GM21825 (cell line): ENCODE measurements around the gene LNPK.
"Not testable (repeated sequence)": the region's sequence is repeated elsewhere in the genome, so short reads cannot be mapped to it uniquely, and the experiment has no call there.

Experiments used
- ATAC-seq: cut with Tn5 transposase; IDR thresholded peaks from one replicate; pipeline ENCODE4 v1.9.1; 2021; ENCODE audit warnings: mild to moderate bottlenecking, moderate library complexity; ENCODE audit not compliant: unreplicated experiment

The LNPK gene

GRCh38 chr2:175913267-175913666 is 88.8 kb downstream of the LNPK start:
- ATAC-seq = not testable (repeated sequence)

DNA sequence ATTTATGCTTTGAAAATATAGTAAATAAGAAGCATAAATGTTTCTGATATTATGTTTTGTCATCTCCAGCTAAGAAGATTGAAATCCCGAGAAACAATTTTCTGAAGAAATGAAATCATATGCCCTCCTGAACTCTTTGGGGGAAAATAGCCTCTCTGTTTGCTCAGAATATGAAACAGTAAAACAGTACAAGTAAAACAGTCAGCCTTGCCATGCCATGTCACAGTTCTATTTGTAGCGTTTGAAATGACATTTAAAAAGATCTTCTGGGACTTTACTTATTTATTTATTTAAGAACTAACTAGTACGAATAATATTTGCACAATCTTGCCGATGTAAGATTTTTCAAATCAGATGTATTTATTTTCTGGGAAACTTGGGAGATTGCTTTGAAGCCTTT is 98.0 kb downstream of the LNPK start:
- ATAC-seq = no peak

GRCh38 chr2:175903384-175903936 is 98.6 kb downstream of the LNPK start:
- ATAC-seq = no peak

- ATAC-seq = not testable (repeated sequence)
These were observed 106.1 kb downstream of the LNPK start for GRCh38 chr2:175895957-175896356.

DNA sequence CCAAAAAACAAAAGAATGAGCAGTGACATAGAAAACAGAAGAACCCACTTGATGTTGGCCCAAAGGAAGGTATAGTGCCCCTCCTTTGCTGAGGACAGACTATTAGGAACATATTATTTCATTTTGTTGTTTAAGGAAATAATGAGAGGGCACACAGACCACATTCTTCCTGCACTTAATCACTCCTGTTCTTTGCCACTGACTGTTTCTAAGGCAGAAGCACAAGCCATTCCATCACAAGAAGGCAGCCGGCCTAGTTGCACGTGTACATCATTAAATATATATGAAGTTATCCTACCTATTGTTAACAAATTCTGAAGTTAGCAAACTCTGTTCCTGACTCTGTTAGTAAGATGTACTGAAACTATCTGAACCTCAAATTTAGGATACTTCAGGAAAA is 110.0 kb downstream of the LNPK start:
- no peak for ATAC-seq

GRCh38 chr2:175890636-175891242 is 111.3 kb downstream of the LNPK start:
- ATAC-seq = no peak

DNA sequence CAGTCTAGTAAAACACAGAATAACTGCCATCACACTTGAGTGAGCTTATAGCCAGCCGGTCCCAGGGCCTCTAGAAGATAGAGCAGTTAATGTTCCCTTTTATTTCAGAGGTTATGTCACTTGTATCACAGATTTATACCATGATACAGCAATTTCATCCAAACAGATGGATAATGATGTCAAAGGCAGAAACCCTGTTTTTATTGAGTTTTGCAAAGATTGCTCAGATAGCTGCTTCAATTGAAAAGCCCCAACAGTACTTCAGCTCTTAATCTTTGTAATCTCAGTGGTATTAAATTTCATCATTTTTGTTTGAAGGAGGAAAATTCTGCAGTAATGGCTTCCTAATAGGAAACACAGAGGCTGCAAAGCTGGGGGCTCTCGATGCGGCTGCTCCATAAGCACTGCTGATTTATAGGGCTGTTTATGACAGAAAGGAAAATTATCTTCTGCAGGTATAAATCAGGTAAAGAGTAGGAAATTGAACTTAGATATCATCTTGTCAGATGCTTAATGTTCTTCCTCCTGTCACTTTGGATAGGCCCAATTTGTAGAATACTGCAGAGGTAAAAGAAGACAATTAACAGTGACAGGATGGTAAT is 112.3 kb downstream of the LNPK start:
- no peak for ATAC-seq

DNA sequence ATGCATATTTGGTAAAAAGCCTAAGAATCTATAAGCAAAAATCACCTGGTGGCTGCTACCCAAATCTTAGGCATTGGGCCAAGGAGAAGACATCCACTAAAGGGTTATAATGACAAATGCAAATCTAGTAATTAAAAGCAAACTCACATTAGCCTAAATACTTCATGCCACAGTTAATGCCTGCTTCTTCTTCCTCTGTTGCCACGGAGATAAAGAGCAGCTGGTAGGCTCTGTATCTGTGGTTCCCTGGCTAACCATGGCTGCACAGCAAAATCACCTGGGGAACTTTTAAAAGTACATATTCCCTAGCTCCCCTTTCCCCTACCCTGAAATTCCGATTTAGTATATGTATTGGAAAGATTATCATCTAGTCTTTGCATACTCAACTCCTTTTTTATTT is 114.3 kb downstream of the LNPK start:
- ATAC-seq = no peak

DNA sequence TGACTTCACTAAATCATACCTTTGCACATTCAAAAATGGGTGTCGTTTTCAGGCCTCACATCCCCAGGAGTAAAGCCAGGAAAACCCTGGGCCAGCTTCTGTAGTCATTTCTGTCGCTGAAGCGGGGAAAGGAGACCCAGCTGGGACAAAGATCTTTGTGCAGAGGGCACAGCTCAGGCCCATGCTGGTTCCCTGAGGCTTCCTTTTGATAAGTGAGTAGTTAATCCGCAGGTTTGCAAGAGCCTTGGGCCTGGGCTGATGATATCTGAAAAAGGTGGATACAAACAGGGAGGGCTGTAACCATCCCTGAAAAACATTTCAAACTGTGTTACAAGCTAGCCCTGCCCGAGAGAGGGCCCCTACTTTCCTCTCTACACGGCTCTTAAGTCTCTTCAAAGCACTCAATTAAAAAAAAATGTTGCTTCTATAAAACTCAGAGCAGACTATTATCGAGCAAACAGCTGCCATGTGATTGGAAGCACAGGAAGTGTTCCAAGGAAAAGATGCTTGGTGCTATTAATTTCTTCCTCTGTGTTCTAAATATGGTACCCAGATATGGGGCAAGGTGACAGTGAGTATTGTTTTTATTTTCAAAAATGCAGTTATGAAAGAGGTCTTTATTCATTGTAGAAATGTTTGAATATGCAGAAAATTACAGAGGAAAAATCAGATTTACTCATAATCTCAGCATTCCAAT is 117.2 kb downstream of the LNPK start:
- ATAC-seq = no peak

DNA sequence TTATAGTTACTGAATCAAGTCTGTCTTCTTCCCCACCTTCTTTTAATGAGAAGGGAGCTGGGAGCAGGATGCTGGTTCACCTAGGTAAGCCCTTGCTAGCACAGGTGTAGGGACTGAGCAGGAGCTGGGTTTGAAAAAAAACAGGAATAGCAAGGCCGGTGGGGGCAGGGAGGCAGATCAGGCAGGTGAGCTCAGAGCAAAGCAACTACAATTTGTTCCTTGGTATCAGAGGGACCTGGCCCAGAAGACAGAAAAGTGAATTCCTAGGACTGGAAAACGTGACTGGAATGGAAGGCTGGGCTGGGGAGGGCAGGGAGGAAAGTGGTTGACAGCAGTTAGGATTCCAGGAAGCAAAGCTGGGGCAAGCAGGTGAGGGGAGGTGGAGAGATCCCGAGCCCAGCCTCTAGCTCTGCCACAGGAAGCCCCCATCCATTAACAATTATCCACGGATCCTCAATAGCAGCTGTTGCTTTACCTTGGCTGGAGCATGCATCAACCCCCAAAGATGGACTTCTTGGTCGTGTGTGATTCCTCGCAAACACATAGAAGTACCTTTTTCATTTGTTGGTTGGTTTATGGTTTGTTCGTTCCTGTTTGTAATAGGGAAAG is 118.4 kb downstream of the LNPK start:
- no peak for ATAC-seq

GRCh38 chr2:175879679-175880078 is 122.4 kb downstream of the LNPK start:
- no peak for ATAC-seq

DNA sequence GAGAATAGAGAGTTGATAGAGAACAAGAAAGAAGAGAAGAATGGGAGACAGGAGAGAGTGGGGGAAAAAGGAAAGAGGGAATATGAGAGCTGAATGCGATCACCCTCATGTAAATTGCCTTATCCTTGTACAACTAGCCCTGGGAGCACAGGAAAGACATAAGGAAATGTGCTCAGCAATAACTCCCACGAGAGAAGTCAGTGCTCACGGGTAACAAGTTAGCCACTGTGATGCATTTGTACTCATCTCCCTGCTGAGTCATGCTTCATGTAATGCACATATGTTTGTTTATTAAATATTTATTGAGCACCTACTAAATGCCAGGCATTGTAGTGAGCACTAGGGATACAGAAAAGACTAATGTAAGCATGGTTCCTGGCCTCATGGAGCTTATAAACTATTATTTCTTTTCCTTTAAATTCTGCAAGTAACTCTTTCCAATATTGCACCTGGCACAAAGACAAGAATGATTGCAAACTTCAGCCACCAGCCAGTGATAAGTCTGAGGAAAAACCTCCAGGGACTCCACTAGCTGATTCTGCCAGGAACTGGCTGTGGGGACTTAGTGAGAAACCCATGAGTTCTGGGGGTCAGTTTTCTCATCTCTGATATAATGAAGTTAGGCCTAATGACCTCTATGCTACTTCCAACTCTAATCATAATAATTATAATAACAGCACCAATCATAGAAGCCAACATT is 124.1 kb downstream of the LNPK start:
- no peak for ATAC-seq

GRCh38 chr2:175874291-175874690 is 127.8 kb downstream of the LNPK start:
- no peak for ATAC-seq
